Measurements from ENCODE around the gene TRIM77. TPM values are rescaled to one million over a fixed set of nuclear protein-coding genes. Genes with fewer than 3 reads are reported as not detected.
"Not testable (repeated sequence)": the region's sequence is repeated elsewhere in the genome, so short reads cannot be mapped to it uniquely, and the experiment has no call there.

The TRIM77 gene
- total RNA-seq: not detected in 2 replicates
- long read RNA-seq: 0 reads

- not testable (repeated sequence) for H3K9me3 Mint-ChIP-seq; DNase-seq (ENCODE audit: low read depth, low spot score); H3K36me3 Mint-ChIP-seq (ENCODE audit: low read depth); H3K27ac Mint-ChIP-seq (ENCODE audit: unreplicated experiment); H3K27me3 Mint-ChIP-seq (ENCODE audit: low read depth); H3K4me3 Mint-ChIP-seq; H3K4me1 Mint-ChIP-seq
These were observed at the start of gene TRIM77 for GRCh38 chr11:89709999-89710398. TSS of gene TRIM77 (plus strand) at chr11:89710299. CDS start at chr11:89710299, 0 bp downstream.

- no peak for DNase-seq (ENCODE audit: low read depth, low spot score)
- no peaks in the 10 kb centered on the region for H3K27me3 Mint-ChIP-seq (ENCODE audit: low read depth)
- TF ChIP-seq CTCF (conservative IDR thresholded peaks at IDR 0.05): no peak
- H3K36me3 Mint-ChIP-seq (ENCODE audit: low read depth): no peaks in the 10 kb centered on the region
- no peaks in the 10 kb centered on the region for H3K9me3 Mint-ChIP-seq
- H3K27ac Mint-ChIP-seq (ENCODE audit: unreplicated experiment): no peak overlapping the region
- no peaks in the 10 kb centered on the region for H3K4me1 Mint-ChIP-seq
- no peak overlapping the region for H3K4me3 Mint-ChIP-seq
These were observed 43.1 kb upstream of the TRIM77 start for GRCh38 chr11:89667001-89667400.

- not testable (repeated sequence) for H3K27me3 Mint-ChIP-seq (ENCODE audit: low read depth); H3K9me3 Mint-ChIP-seq; H3K4me3 Mint-ChIP-seq; H3K36me3 Mint-ChIP-seq (ENCODE audit: low read depth); H3K27ac Mint-ChIP-seq (ENCODE audit: unreplicated experiment); H3K4me1 Mint-ChIP-seq; DNase-seq (ENCODE audit: low read depth, low spot score)
These were observed 41.9 kb upstream of the TRIM77 start for GRCh38 chr11:89668158-89668557.

GRCh38 chr11:89669586-89669985, 40.5 kb upstream of the TRIM77 start:
- H3K4me3 Mint-ChIP-seq; H3K9me3 Mint-ChIP-seq; H3K27ac Mint-ChIP-seq (ENCODE audit: unreplicated experiment); H3K36me3 Mint-ChIP-seq (ENCODE audit: low read depth); H3K4me1 Mint-ChIP-seq; H3K27me3 Mint-ChIP-seq (ENCODE audit: low read depth); DNase-seq (ENCODE audit: low read depth, low spot score): not testable (repeated sequence)

GRCh38 chr11:89669993-89670669, 40.0 kb upstream of the TRIM77 start:
- not testable (repeated sequence) for H3K27ac Mint-ChIP-seq (ENCODE audit: unreplicated experiment); H3K9me3 Mint-ChIP-seq; DNase-seq (ENCODE audit: low read depth, low spot score); H3K36me3 Mint-ChIP-seq (ENCODE audit: low read depth); H3K4me3 Mint-ChIP-seq; H3K4me1 Mint-ChIP-seq; H3K27me3 Mint-ChIP-seq (ENCODE audit: low read depth)

- H3K4me1 Mint-ChIP-seq: peaks cover 10% of the 10 kb centered on the region
- H3K4me3 Mint-ChIP-seq; DNase-seq (ENCODE audit: low read depth, low spot score); H3K36me3 Mint-ChIP-seq (ENCODE audit: low read depth); H3K9me3 Mint-ChIP-seq; H3K27ac Mint-ChIP-seq (ENCODE audit: unreplicated experiment); H3K27me3 Mint-ChIP-seq (ENCODE audit: low read depth): not testable (repeated sequence)
These were observed 37.6 kb upstream of the TRIM77 start for GRCh38 chr11:89672547-89672946.

- not testable (repeated sequence) for H3K36me3 Mint-ChIP-seq (ENCODE audit: low read depth); H3K27me3 Mint-ChIP-seq (ENCODE audit: low read depth); H3K4me3 Mint-ChIP-seq; H3K9me3 Mint-ChIP-seq; H3K27ac Mint-ChIP-seq (ENCODE audit: unreplicated experiment); DNase-seq (ENCODE audit: low read depth, low spot score)
- H3K4me1 Mint-ChIP-seq: peaks cover 15% of the 10 kb centered on the region
These were observed 36.7 kb upstream of the TRIM77 start for GRCh38 chr11:89673380-89673779.

- H3K4me3 Mint-ChIP-seq; H3K27ac Mint-ChIP-seq (ENCODE audit: unreplicated experiment); H3K36me3 Mint-ChIP-seq (ENCODE audit: low read depth); H3K9me3 Mint-ChIP-seq; H3K27me3 Mint-ChIP-seq (ENCODE audit: low read depth); DNase-seq (ENCODE audit: low read depth, low spot score): not testable (repeated sequence)
- H3K4me1 Mint-ChIP-seq: peaks cover 15% of the 10 kb centered on the region
- peak; percentile 61 for TF ChIP-seq CTCF (conservative IDR thresholded peaks at IDR 0.05)
These were observed 34.7 kb upstream of the TRIM77 start for GRCh38 chr11:89675383-89675782.

GRCh38 chr11:89675948-89676347, 34.2 kb upstream of the TRIM77 start:
- not testable (repeated sequence) for H3K27me3 Mint-ChIP-seq (ENCODE audit: low read depth); H3K9me3 Mint-ChIP-seq; H3K36me3 Mint-ChIP-seq (ENCODE audit: low read depth); H3K4me3 Mint-ChIP-seq; DNase-seq (ENCODE audit: low read depth, low spot score); H3K27ac Mint-ChIP-seq (ENCODE audit: unreplicated experiment)
- peaks cover 15% of the 10 kb centered on the region for H3K4me1 Mint-ChIP-seq

GRCh38 chr11:89707080-89707479, 3.0 kb upstream of the TRIM77 start:
- H3K4me1 Mint-ChIP-seq; H3K4me3 Mint-ChIP-seq; H3K36me3 Mint-ChIP-seq (ENCODE audit: low read depth); H3K27me3 Mint-ChIP-seq (ENCODE audit: low read depth); DNase-seq (ENCODE audit: low read depth, low spot score); H3K9me3 Mint-ChIP-seq: not testable (repeated sequence)
- H3K27ac Mint-ChIP-seq (ENCODE audit: unreplicated experiment): peak overlapping the region; percentile 27

GRCh38 chr11:89724866-89725498, 14.9 kb downstream of the TRIM77 start:
- not testable (repeated sequence) for H3K4me3 Mint-ChIP-seq; H3K27ac Mint-ChIP-seq (ENCODE audit: unreplicated experiment); H3K36me3 Mint-ChIP-seq (ENCODE audit: low read depth); H3K4me1 Mint-ChIP-seq; H3K27me3 Mint-ChIP-seq (ENCODE audit: low read depth); H3K9me3 Mint-ChIP-seq; DNase-seq (ENCODE audit: low read depth, low spot score)

- H3K4me1 Mint-ChIP-seq; H3K27ac Mint-ChIP-seq (ENCODE audit: unreplicated experiment); H3K4me3 Mint-ChIP-seq; H3K27me3 Mint-ChIP-seq (ENCODE audit: low read depth); H3K9me3 Mint-ChIP-seq; DNase-seq (ENCODE audit: low read depth, low spot score); H3K36me3 Mint-ChIP-seq (ENCODE audit: low read depth): not testable (repeated sequence)
These were observed 20.1 kb downstream of the TRIM77 start for GRCh38 chr11:89730215-89730614.

All from neural crest cell (in vitro differentiated cells).